ENCODE measurements around the gene IL18R1.

GRCh38 chr2:102344397-102344796, 11.2 kb upstream of the IL18R1 start:
- TF ChIP-seq, protein P1, sequence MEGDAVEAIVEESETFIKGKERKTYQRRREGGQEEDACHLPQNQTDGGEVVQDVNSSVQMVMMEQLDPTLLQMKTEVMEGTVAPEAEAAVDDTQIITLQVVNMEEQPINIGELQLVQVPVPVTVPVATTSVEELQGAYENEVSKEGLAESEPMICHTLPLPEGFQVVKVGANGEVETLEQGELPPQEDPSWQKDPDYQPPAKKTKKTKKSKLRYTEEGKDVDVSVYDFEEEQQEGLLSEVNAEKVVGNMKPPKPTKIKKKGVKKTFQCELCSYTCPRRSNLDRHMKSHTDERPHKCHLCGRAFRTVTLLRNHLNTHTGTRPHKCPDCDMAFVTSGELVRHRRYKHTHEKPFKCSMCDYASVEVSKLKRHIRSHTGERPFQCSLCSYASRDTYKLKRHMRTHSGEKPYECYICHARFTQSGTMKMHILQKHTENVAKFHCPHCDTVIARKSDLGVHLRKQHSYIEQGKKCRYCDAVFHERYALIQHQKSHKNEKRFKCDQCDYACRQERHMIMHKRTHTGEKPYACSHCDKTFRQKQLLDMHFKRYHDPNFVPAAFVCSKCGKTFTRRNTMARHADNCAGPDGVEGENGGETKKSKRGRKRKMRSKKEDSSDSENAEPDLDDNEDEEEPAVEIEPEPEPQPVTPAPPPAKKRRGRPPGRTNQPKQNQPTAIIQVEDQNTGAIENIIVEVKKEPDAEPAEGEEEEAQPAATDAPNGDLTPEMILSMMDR (IDR thresholded peaks at IDR 0.05), result no peak
- TF ChIP-seq POLR2A (IDR thresholded peaks at IDR 0.05), result no peak
